GM12878 (cell line): Measurements from ENCODE around the gene LGALS9. TPM values are rescaled to one million over a fixed set of nuclear protein-coding genes. Genes with fewer than 3 reads are reported as not detected.

Experiments used
- ATAC-seq: fragments of 200-7000 bp; cut with Tn5 transposase; 3 replicates; pipeline ENCODE4 v1.9.1; 2020; ENCODE audit warnings: mild to moderate bottlenecking, moderate library complexity
- BruUV-seq: library from RNA; stranded (reverse); fragments of 400-500 nt; replicated peaks from 2 replicates; lab custom pipeline; 2021; lab: Mats Ljungman, UMichigan
- CTCF ChIA-PET: fragments of 300-600 bp; sonication (Branson Sonifier 250); formaldehyde crosslinking; extraction: SDS; loops from one replicate; lab custom pipeline; 2021; ENCODE audit warnings: inconsistent platforms; lab: Yijun Ruan, JAX
- POLR2A ChIA-PET: fragments of 350-600 bp; formaldehyde crosslinking; extraction: SDS; loops from one replicate; lab custom pipeline; 2021; ENCODE audit warnings: inconsistent platforms; lab: Charles Lee
- RAD21 ChIA-PET: fragments of 300-600 bp; sonication (Branson Sonifier 250); formaldehyde crosslinking; loops from one replicate; lab custom pipeline; 2023; ENCODE audit warnings: antibody characterized with exemption; ENCODE audit not compliant: unreplicated experiment; lab: Charles Lee
- SMC1A ChIA-PET: fragments of 300-600 bp; sonication (Branson Sonifier 250); formaldehyde crosslinking; loops from one replicate; lab custom pipeline; 2023; ENCODE audit not compliant: unreplicated experiment, uncharacterized antibody; lab: Charles Lee
- DNase-seq: peaks from one replicate; pipeline ENCODE4 v3.0.0-alpha.2; 2011; ENCODE audit warnings: low read depth, low spot score
- FAIRE-seq: peaks from 3 replicates; lab custom pipeline; 2011; peaks lifted over from hg19 to GRCh38; lab: Jason Lieb, UNC
- H2AFZ ChIP-seq: 2 replicates; pipeline ENCODE4 v1.6.0; 2011; ENCODE audit warnings: low read depth, low read length, control low read depth; ENCODE audit not compliant: control insufficient read depth
- H3K27ac ChIP-seq: 2 replicates; pipeline ENCODE4 v1.5.1; 2011; ENCODE audit warnings: control low read depth; ENCODE audit not compliant: control insufficient read depth, insufficient read depth
- H3K27me3 ChIP-seq, 2 experiments: replicated peaks in 1 of 2; 2 replicates each; pipeline versions ENCODE4 v1.6.0 to v1.6.1; 2011; ENCODE audit warnings: low read length in 1 of 2; ENCODE audit not compliant: control insufficient read depth in 2 of 2, insufficient read depth in 2 of 2
- H3K36me3 ChIP-seq, 2 experiments: 2 replicates each; pipeline ENCODE4 v1.5.1; 2011; ENCODE audit warnings: low read length in 1 of 2; ENCODE audit not compliant: control insufficient read depth in 2 of 2, insufficient read depth in 2 of 2
- H3K4me1 ChIP-seq: 2 replicates; pipeline ENCODE4 v1.6.1; 2011; ENCODE audit warnings: mild to moderate bottlenecking, low read length, moderate library complexity, mixed read lengths; ENCODE audit not compliant: control insufficient read depth, insufficient read depth
- H3K4me2 ChIP-seq: 2 replicates; pipeline ENCODE4 v1.6.0; 2011; ENCODE audit warnings: control low read depth; ENCODE audit not compliant: control insufficient read depth, insufficient read depth
- H3K4me3 ChIP-seq: fragments of 200-600 bp; sonication (generic); 2 replicates; pipeline ENCODE4 v1.5.1; 2016
- H3K79me2 ChIP-seq: 2 replicates; pipeline ENCODE4 v1.6.0; 2011; ENCODE audit warnings: low read length; ENCODE audit not compliant: control insufficient read depth, insufficient read depth
- H3K9ac ChIP-seq: 2 replicates; pipeline ENCODE4 v1.8.0; 2011; ENCODE audit warnings: low read length, control low read depth, mixed read lengths; ENCODE audit not compliant: control insufficient read depth, insufficient read depth
- H3K9me3 ChIP-seq: replicated peaks from 3 replicates; pipeline ENCODE4 v1.5.1; 2011; ENCODE audit warnings: mild to moderate bottlenecking, low read length; ENCODE audit not compliant: control insufficient read depth, insufficient read depth
- H4K20me1 ChIP-seq: 2 replicates; pipeline ENCODE4 v1.6.0; 2011; ENCODE audit not compliant: control insufficient read depth, insufficient read depth
- ATF2 ChIP-seq: IDR thresholded peaks from 2 replicates; pipeline ENCODE4 v1.6.1; 2012; ENCODE audit warnings: low read length, inconsistent platforms
- BACH1 ChIP-seq: fragments of 450-650 bp; IDR thresholded peaks from 2 replicates; pipeline ENCODE4 v1.6.1; 2017; ENCODE audit warnings: mild to moderate bottlenecking, borderline replicate concordance
- BMI1 ChIP-seq: fragments of 450-650 bp; IDR thresholded peaks from 2 replicates; pipeline ENCODE4 v1.6.1; 2016; ENCODE audit warnings: mild to moderate bottlenecking, moderate library complexity, borderline replicate concordance
- CHD2 ChIP-seq: IDR thresholded peaks from 2 replicates; pipeline ENCODE4 v1.6.1; 2011; ENCODE audit warnings: low read depth, low read length, improper control_type of control experiment, borderline replicate concordance
- ESRRA ChIP-seq: IDR thresholded peaks from 2 replicates; pipeline ENCODE4 v1.6.1; 2012; ENCODE audit warnings: mild to moderate bottlenecking, low read length, improper control_type of control experiment
- HDAC2 ChIP-seq: fragments of 200-600 bp; sonication (generic); IDR thresholded peaks from 2 replicates; pipeline ENCODE4 v1.6.1; 2017
- JUND ChIP-seq: IDR thresholded peaks from 2 replicates; pipeline ENCODE4 v1.6.1; 2012; ENCODE audit warnings: low read depth, mild to moderate bottlenecking, low read length, improper control_type of control experiment, moderate library complexity
- NBN ChIP-seq: fragments of 450-650 bp; IDR thresholded peaks from 2 replicates; pipeline ENCODE4 v1.6.1; 2016
- RCOR1 ChIP-seq: conservative IDR thresholded peaks from 2 replicates; pipeline ENCODE4 v1.6.1; 2012; ENCODE audit warnings: low read depth, low read length, improper control_type of control experiment
- RFX5 ChIP-seq: IDR thresholded peaks from 2 replicates; pipeline ENCODE4 v1.6.1; 2011; ENCODE audit warnings: low read depth, low read length, improper control_type of control experiment
- TBL1XR1 ChIP-seq: IDR thresholded peaks from 2 replicates; pipeline ENCODE4 v1.6.1; 2012; ENCODE audit warnings: low read depth, low read length, improper control_type of control experiment
- ZNF24 ChIP-seq: fragments of 450-650 bp; IDR thresholded peaks from 2 replicates; pipeline ENCODE4 v1.6.1; 2017; ENCODE audit warnings: antibody characterized with exemption, mild to moderate bottlenecking
- ZNF384 ChIP-seq: IDR thresholded peaks from 2 replicates; pipeline ENCODE4 v1.6.1; 2012; ENCODE audit warnings: low read depth, mild to moderate bottlenecking, low read length, improper control_type of control experiment, borderline replicate concordance
- ZNF687 ChIP-seq: fragments of 450-650 bp; IDR thresholded peaks from 2 replicates; pipeline ENCODE4 v1.6.1; 2017; ENCODE audit warnings: mild to moderate bottlenecking, moderate library complexity
- ZZZ3 ChIP-seq: IDR thresholded peaks from 2 replicates; pipeline ENCODE4 v1.6.1; 2011; ENCODE audit warnings: low read depth; ENCODE audit not compliant: control insufficient read depth, insufficient read length
- WGBS: methylation state at CpG from one replicate; pipeline ENCODE4 v1.1.6; 2016; ENCODE audit warnings: low lambda C conversion rate; ENCODE audit not compliant: insufficient replicate concordance, insufficient coverage; ENCODE audit errors: missing lambda C conversion rate; 5-methylcytosine and 5-hydroxymethylcytosine counted together
- in situ Hi-C: fragments of 300-500 bp; cut with MboI; formaldehyde crosslinking; loops from 9 replicates; pipeline ENCODE4 v1.14.3; 2018; ENCODE audit warnings: mixed read lengths
- intact Hi-C: fragments of 100-400 bp; cut with micrococcal nuclease; formaldehyde crosslinking; loops from one replicate; pipeline ENCODE4 v1.14.2; 2022; ENCODE audit not compliant: unreplicated experiment
- polyA plus RNA-seq, 11 experiments: library from polyadenylated mRNA; depleted of rRNA in 4 of 11; unstranded in 6 of 11; stranded (reverse) in 5 of 11; fragments of >200 nt; fragmentation: Nextera tagmentation in 4 of 11; fragmentation: Illumina TruSeq in 1 of 11; extraction: Ambion mirVana in 4 of 11; extraction: Trizol in 1 of 11; gene quantifications; 1 replicate in 1 of 11; 2 replicates in 10 of 11; pipeline versions ENCODE4 v1.2.1 to v1.2.3, GENCODE V29; 2011 to 2016; ENCODE audit warnings: inconsistent platforms in 2 of 11, missing spikeins in 2 of 11, low read depth in 1 of 11
- total RNA-seq, 4 experiments: library from RNA; depleted of rRNA in 3 of 4; stranded (reverse); fragments of >200 nt in 3 of 4; fragmentation: Illumina TruSeq in 1 of 4; extraction: Trizol in 1 of 4; gene quantifications; 2 replicates each; pipeline versions ENCODE4 v1.2.1 to v1.2.3, GENCODE V29; 2013 to 2021

Gene LGALS9
- total and polyA plus RNA-seq, 10 of the 15 experiments (the other 5 are each of a cell fraction or from before 2014, with no cell fraction given), result 22.5 to 294 (median 155) TPM

GRCh38 chr17:27646232-27646631, 15.2 kb downstream of the LGALS9 start:
- Histone ChIP-seq H3K36me3 (peaks cover 5 to 14% of the 10 kb centered on the region in 2 experiments), H3K9me3 (no peaks in the 10 kb centered on the region), H4K20me1 (no peaks in the 10 kb centered on the region), H3K4me1 (no peaks in the 10 kb centered on the region), H3K9ac (no peak overlapping the region), H3K27me3 (no peaks in the 10 kb centered on the region), H2AFZ (no peak overlapping the region), H3K79me2 (no peaks in the 10 kb centered on the region), H3K4me3 (no peak overlapping the region), H3K27ac (no peak overlapping the region), H3K4me2 (no peak overlapping the region)
- no peak for ATAC-seq
- POLR2A ChIA-PET, result no interaction called here
- 97% methylated on average over 13 of the region's 13 CpGs for WGBS
- TF ChIP-seq ZNF384, result no peak
- TF ChIP-seq RFX5, result no peak
- no peak for TF ChIP-seq ESRRA
- no peak for TF ChIP-seq JUND
- no peak for TF ChIP-seq RCOR1
- no peak for TF ChIP-seq ZNF24
- TF ChIP-seq ZZZ3, result no peak
- TF ChIP-seq BMI1, result no peak
- CTCF ChIA-PET, result interaction anchor here (0.7 to 1.8 kb wide), 8 partner anchors 8 to 411 kb away, joined by 3 to 7 read pairs (median 5); no protein-coding TSS in a partner anchor
- no TSS peak for BruUV-seq
- in situ Hi-C loops, result no loop called here
- RAD21 ChIA-PET, result interaction anchor here (1.2 kb wide), 1 partner anchor 44 kb away, joined by 3 read pairs; no protein-coding TSS in a partner anchor
- SMC1A ChIA-PET, result no interaction called here
- intact Hi-C loops, result no loop called here
- FAIRE-seq, result no peak
- DNase-seq, result no peak

GRCh38 chr17:27647765-27648164, 16.8 kb downstream of the LGALS9 start:
- ChIA-PET POLR2A (no interaction called here), SMC1A (interaction anchor here (0.8 to 1.2 kb wide), 2 partner anchors 45 to 451 kb away, joined by 3 read pairs; no protein-coding TSS in a partner anchor), CTCF (interaction anchor here (0.8 to 10.5 kb wide), 9 partner anchors 13 to 411 kb away, joined by 3 to 134 read pairs (median 4); no protein-coding TSS in a partner anchor), RAD21 (interaction anchor here (1.1 to 1.2 kb wide), 2 partner anchors 161 to 293 kb away, joined by 3 to 5 read pairs; no protein-coding TSS in a partner anchor)
- Histone ChIP-seq H2AFZ (no peak overlapping the region), H3K27me3 (no peaks in the 10 kb centered on the region), H3K4me3 (no peak overlapping the region), H3K79me2 (no peaks in the 10 kb centered on the region), H3K36me3 (peaks cover 5 to 14% of the 10 kb centered on the region in 2 experiments), H3K4me2 (no peak overlapping the region), H3K9me3 (no peaks in the 10 kb centered on the region), H3K4me1 (no peaks in the 10 kb centered on the region), H3K27ac (no peak overlapping the region), H4K20me1 (no peaks in the 10 kb centered on the region), H3K9ac (no peak overlapping the region)
- BruUV-seq, result no TSS peak
- intact Hi-C loops, result no loop called here
- 62% methylated on average over 9 of the region's 9 CpGs for WGBS
- DNase-seq (no peak), ATAC-seq (no peak), FAIRE-seq (no peak)
- in situ Hi-C loops, result no loop called here
- TF ChIP-seq ZNF687, result no peak
- no peak for TF ChIP-seq TBL1XR1
- no peak for TF ChIP-seq ATF2
- TF ChIP-seq NBN, result no peak
- no peak for TF ChIP-seq CHD2
- TF ChIP-seq HDAC2, result no peak
- no peak for TF ChIP-seq BACH1
